ENCODE measurements around the gene PIK3R1.

- peak; percentile 35 for TF ChIP-seq POLR2AphosphoS5 (IDR thresholded peaks at IDR 0.05)
- TF ChIP-seq POLR2A (IDR thresholded peaks at IDR 0.05), result no peak
Observed at GRCh38 chr5:68167195-68167651, 48.3 kb upstream of the PIK3R1 start.

Data from prostate gland (tissue), 1 donor.